HG03139 (cell line): Measurements from ENCODE around the gene OXCT2.
"Not testable (repeated sequence)": the region's sequence is repeated elsewhere in the genome, so short reads cannot be mapped to it uniquely, and the experiment has no call there.

Experiments
- ATAC-seq: cut with Tn5 transposase; IDR thresholded peaks from one replicate; pipeline ENCODE4 v1.9.1; 2021; ENCODE audit not compliant: unreplicated experiment

OXCT2 gene

GRCh38 chr1:39787964-39788363 is 16.8 kb upstream of the OXCT2 start:
- not testable (repeated sequence) for ATAC-seq

GRCh38 chr1:39787468-39787867 is 16.3 kb upstream of the OXCT2 start:
- no peak for ATAC-seq

GRCh38 chr1:39787108-39787375 is 15.9 kb upstream of the OXCT2 start:
- not testable (repeated sequence) for ATAC-seq

GRCh38 chr1:39786303-39787107 is 15.4 kb upstream of the OXCT2 start:
- not testable (repeated sequence) for ATAC-seq

- not testable (repeated sequence) for ATAC-seq
Observed at GRCh38 chr1:39782685-39783084, 11.5 kb upstream of the OXCT2 start.

GRCh38 chr1:39782103-39782502 is 11.0 kb upstream of the OXCT2 start:
- no peak for ATAC-seq

GRCh38 chr1:39781349-39781715 is 10.2 kb upstream of the OXCT2 start:
- ATAC-seq = no peak

- no peak for ATAC-seq
Observed at GRCh38 chr1:39779821-39780220, 8.7 kb upstream of the OXCT2 start.

- ATAC-seq = no peak
Observed at GRCh38 chr1:39779137-39779536, 8.0 kb upstream of the OXCT2 start.

GRCh38 chr1:39778463-39779099 is 7.4 kb upstream of the OXCT2 start:
- ATAC-seq = not testable (repeated sequence)

GRCh38 chr1:39777896-39778295 is 6.7 kb upstream of the OXCT2 start:
- not testable (repeated sequence) for ATAC-seq

- no peak for ATAC-seq
Observed at GRCh38 chr1:39777306-39777705, 6.2 kb upstream of the OXCT2 start.

GRCh38 chr1:39776886-39777285 is 5.7 kb upstream of the OXCT2 start:
- ATAC-seq = no peak

- no peak for ATAC-seq
Observed at GRCh38 chr1:39776400-39776713, 5.2 kb upstream of the OXCT2 start.

- not testable (repeated sequence) for ATAC-seq
Observed at GRCh38 chr1:39775676-39776399, 4.7 kb upstream of the OXCT2 start.

GRCh38 chr1:39775141-39775540 is 4.0 kb upstream of the OXCT2 start:
- ATAC-seq = not testable (repeated sequence)

- not testable (repeated sequence) for ATAC-seq
Observed at GRCh38 chr1:39773369-39773979, 2.3 kb upstream of the OXCT2 start.

GRCh38 chr1:39770100-39771021 is 787 bp downstream of the OXCT2 start:
- not testable (repeated sequence) for ATAC-seq

- ATAC-seq = not testable (repeated sequence)
Observed at GRCh38 chr1:39769502-39769901, 1.6 kb downstream of the OXCT2 start.

- not testable (repeated sequence) for ATAC-seq
Observed at GRCh38 chr1:39766466-39766865, 4.7 kb downstream of the OXCT2 start.

- not testable (repeated sequence) for ATAC-seq
Observed at GRCh38 chr1:39764512-39764911, 6.6 kb downstream of the OXCT2 start.
